ENCODE data around the gene PYROXD2.

Gene PYROXD2

DNA sequence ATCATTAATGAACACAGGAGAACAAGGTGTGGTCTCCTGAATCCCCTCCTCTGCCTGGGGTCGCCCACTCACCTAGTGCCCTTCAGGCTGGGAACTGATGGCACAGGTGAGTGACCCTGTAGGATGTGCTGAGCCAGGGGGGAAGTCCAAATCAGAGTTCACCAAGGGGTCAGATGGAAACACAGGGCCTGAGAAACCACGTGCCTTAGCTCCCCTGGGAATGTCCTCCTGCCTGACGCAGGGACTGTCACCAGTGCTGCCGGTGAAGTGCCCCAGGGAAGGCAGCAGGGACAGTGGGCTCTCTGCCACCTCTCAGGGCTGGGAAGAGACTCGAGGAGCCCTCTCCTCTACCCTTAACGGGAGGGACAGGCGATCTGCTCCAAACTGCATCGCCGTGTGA, 5.8 kb upstream of the PYROXD2 start:
- Histone ChIP-seq H3K27ac (no peak overlapping the region), H3K4me3 (no peak overlapping the region), H3K27me3 (no peaks in the 10 kb centered on the region), H3K9me3 (no peaks in the 10 kb centered on the region), H3K36me3 (peaks cover 19 to 98% (median 76%) of the 10 kb centered on the region in 3 donors), H3K4me1 (peaks cover 0 to 2% (median under 1%) of the 10 kb centered on the region in 4 donors)
- peak in 1 of 2 donors; percentile 40 for DNase-seq
- intact Hi-C loops (cut with DNase I; ENCODE audit: low total_unique reads), result no loop called here
- no peak for TF ChIP-seq CTCF (IDR thresholded peaks at IDR 0.05)

DNA sequence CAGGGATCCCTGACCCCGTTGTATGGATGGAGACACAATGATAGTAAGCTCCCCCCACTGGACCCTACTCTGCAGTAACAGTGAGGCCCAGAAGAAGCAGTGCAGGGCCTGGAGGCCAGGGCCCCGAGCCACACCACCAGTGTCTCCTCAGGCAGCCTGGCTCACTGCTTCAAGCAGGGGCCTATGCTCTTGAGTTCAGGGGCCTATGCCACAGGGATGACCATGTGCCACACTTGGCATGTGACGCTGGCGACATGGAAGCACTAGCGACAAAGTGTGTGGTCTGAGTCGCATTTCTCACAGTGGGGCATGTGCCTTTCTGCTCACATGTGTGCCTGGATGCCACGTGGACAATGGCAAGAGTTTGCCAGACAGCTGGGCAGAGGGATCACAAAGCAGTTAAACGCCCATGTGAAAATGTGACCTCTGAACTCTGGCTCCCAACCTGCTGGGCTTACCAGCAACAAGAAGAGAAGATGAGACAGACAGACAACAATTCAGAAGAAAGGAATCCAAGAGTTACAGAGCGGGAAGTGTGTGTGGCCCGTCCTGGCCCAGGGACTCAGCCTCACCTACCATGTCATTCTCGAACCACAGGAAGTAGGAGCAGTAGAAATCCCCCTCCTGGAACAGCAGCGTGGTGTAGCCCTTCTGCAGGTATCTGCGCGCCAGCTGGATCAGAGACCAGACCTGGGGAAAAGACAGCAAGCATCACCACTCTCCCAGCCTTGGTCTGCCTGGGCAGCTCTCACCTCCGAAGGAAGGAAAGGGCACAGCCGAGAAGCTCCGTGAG, 4.7 kb upstream of the PYROXD2 start:
- TF ChIP-seq CTCF (IDR thresholded peaks at IDR 0.05), result no peak
- peak in 1 of 2 donors; percentile 60 for DNase-seq
- H3K4me1 ChIP-seq, result peaks cover 0 to 14% (median 8%) of the 10 kb centered on the region in 4 donors
- intact Hi-C loops (cut with DNase I; ENCODE audit: low total_unique reads), result loop anchor here (10.0 kb wide), 1 partner anchor 155 kb away; the partner anchor contains the start of gene LOXL4
- H3K27ac ChIP-seq, result no peak overlapping the region
- no peak overlapping the region for H3K4me3 ChIP-seq
- H3K36me3 ChIP-seq, result peaks cover 19 to 87% (median 70%) of the 10 kb centered on the region in 3 donors
- H3K9me3 ChIP-seq, result no peaks in the 10 kb centered on the region
- no peaks in the 10 kb centered on the region for H3K27me3 ChIP-seq

- H3K27me3 ChIP-seq, result no peaks in the 10 kb centered on the region
- no peaks in the 10 kb centered on the region for H3K9me3 ChIP-seq
- DNase-seq, result peak in 1 of 2 donors; percentile 49
- peaks cover 0 to 22% (median 16%) of the 10 kb centered on the region in 4 donors for H3K4me1 ChIP-seq
- H3K27ac ChIP-seq, result no peak overlapping the region
- intact Hi-C loops (cut with DNase I; ENCODE audit: low total_unique reads), result loop anchor here (10.0 kb wide), 1 partner anchor 154 kb away; the partner anchor contains the start of gene LOXL4
- no peak for TF ChIP-seq CTCF (IDR thresholded peaks at IDR 0.05)
- peaks cover 19 to 79% (median 62%) of the 10 kb centered on the region in 3 donors for H3K36me3 ChIP-seq
- H3K4me3 ChIP-seq, result no peak overlapping the region
Observed at GRCh38 chr10:98418665-98419468, 3.9 kb upstream of the PYROXD2 start.

- intact Hi-C loops (cut with DNase I; ENCODE audit: low total_unique reads), result loop anchor here (10.0 kb wide), 1 partner anchor 153 kb away; the partner anchor contains the start of gene LOXL4
- peaks cover 19 to 72% (median 54%) of the 10 kb centered on the region in 3 donors for H3K36me3 ChIP-seq
- peak in 1 of 2 donors; percentile 53 for DNase-seq
Observed at GRCh38 chr10:98417973-98418664, 3.1 kb upstream of the PYROXD2 start.

More at GRCh38 chr10:98417973-98418664, 3.1 kb upstream of the PYROXD2 start:
- H3K4me1 ChIP-seq, result peaks cover 0 to 23% (median 16%) of the 10 kb centered on the region in 4 donors
- TF ChIP-seq CTCF (IDR thresholded peaks at IDR 0.05), result no peak
- no peaks in the 10 kb centered on the region for H3K9me3 ChIP-seq
- no peak overlapping the region for H3K4me3 ChIP-seq
- H3K27me3 ChIP-seq, result no peaks in the 10 kb centered on the region
- no peak overlapping the region for H3K27ac ChIP-seq

All from tibial artery (tissue), 4 donors.